ENCODE measurements around the gene ARHGAP20.

Gene ARHGAP20

DNA sequence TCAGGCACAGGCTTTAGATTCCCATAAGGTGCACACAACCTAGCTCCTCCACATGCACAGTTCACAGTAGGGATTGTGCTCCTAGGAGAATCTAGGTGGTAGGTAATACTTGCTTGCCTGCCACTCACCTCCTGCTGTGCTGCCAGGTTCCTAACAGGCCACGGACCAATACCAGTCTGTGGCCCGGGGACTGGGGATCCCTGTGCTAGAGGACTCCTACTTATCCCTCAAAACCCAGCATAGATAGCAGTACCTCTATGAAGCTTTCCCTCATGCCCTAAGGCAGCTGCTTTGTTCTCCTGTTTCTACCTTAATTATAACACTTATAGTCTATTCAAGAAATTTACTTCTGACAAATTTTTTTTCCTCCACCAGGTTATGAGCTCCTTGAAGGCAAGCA is 36.7 kb downstream of the ARHGAP20 start:
- no peak for TF ChIP-seq CTCF (IDR thresholded peaks at IDR 0.05; ENCODE audit: low read depth, low read length)
- DNase-seq (ENCODE audit: low read depth, low spot score), result no peak
- in situ Hi-C loops (cut with HindIII; ENCODE audit: low sequenced_read_pairs), result no loop called here
- no peak overlapping the region for H3K4me3 ChIP-seq (ENCODE audit: low read depth, low read length)

DNA sequence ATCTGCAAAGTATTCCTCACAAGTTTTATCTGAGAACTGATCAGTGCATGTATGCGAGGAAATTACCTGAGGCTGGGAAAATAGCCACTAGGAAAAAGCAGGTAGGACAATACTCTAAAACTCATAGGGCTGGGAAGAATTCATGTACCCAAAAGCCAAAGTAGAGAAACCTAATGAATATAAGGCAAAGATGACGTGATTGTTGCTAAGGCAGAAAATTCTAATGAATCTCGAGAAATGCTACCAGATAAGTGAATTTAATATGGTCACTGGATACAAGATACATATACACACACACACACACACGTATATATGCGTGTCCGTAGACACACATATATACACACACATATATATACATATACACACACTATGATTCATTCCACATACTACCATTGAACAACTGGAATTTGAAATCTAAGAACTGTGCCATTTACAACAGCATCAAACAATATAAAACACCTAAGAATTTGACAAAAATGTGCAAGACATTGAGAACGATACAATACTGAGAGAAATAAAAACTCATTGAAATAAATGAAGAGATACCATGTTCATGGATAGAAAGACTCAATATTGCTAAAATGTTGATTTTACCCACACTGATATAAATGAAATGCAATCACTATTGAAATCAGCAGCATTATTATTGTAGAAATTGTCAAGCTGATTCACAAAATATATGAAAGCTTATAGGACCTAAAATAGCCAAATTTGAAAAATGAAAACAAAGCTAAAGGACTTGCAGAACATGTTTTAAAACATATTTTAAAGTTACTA is 46.4 kb downstream of the ARHGAP20 start:
- no peak for DNase-seq (ENCODE audit: low read depth, low spot score)
- TF ChIP-seq CTCF (IDR thresholded peaks at IDR 0.05; ENCODE audit: low read depth, low read length), result no peak
- in situ Hi-C loops (cut with HindIII; ENCODE audit: low sequenced_read_pairs), result no loop called here
- H3K4me3 ChIP-seq (ENCODE audit: low read depth, low read length), result no peak overlapping the region

DNA sequence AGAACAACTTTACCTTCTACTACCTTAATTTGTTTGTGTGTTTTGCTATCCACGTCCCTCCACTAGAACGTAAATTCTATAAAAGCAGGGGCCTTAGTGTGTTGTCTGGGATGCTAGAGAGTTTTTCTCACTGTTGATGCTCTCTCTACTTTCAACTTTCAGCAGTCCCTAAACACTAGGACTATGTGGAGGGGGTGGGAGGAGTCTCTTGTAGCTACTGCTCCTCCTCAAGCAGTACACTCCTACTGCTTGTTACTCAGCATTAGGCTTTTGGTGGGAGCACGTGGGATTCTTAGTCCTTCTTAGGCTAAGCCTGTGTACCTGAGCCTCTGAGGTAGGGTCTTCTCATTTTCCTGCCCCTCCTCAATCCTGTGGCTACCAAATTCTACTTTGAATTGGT is 56.3 kb downstream of the ARHGAP20 start:
- H3K4me3 ChIP-seq (ENCODE audit: low read depth, low read length), result no peak overlapping the region
- no peak for DNase-seq (ENCODE audit: low read depth, low spot score)
- in situ Hi-C loops (cut with HindIII; ENCODE audit: low sequenced_read_pairs), result no loop called here
- no peak for TF ChIP-seq CTCF (IDR thresholded peaks at IDR 0.05; ENCODE audit: low read depth, low read length)

- no peak overlapping the region for H3K4me3 ChIP-seq (ENCODE audit: low read depth, low read length)
- no peak for DNase-seq (ENCODE audit: low read depth, low spot score)
- TF ChIP-seq CTCF (IDR thresholded peaks at IDR 0.05; ENCODE audit: low read depth, low read length), result no peak
- in situ Hi-C loops (cut with HindIII; ENCODE audit: low sequenced_read_pairs), result no loop called here
Observed at GRCh38 chr11:110654456-110654855, 57.8 kb downstream of the ARHGAP20 start.

- no peak for TF ChIP-seq CTCF (IDR thresholded peaks at IDR 0.05; ENCODE audit: low read depth, low read length)
- H3K4me3 ChIP-seq (ENCODE audit: low read depth, low read length), result no peak overlapping the region
- in situ Hi-C loops (cut with HindIII; ENCODE audit: low sequenced_read_pairs), result no loop called here
- no peak for DNase-seq (ENCODE audit: low read depth, low spot score)
Observed at GRCh38 chr11:110645253-110645652, 67.0 kb downstream of the ARHGAP20 start.

DNA sequence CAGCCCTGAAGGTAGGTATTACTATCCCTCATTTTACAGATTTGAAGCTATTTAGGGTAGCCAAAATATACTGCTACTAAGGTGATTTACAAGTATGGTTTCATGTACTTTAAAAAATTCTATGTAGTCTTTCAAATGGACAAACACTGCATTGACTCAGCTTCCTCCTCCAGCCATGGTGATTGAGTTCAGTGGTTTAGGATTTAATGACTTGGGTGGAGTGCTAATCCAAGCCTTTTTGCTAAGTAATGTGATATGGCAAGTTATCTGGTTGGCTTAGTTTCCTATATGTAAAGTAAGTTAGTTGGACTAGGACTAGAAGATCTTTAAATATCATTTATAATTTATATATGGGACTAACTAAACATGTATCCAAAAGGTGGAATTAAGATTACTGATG is 77.9 kb downstream of the ARHGAP20 start:
- no peak for DNase-seq (ENCODE audit: low read depth, low spot score)
- in situ Hi-C loops (cut with HindIII; ENCODE audit: low sequenced_read_pairs), result no loop called here
- no peak overlapping the region for H3K4me3 ChIP-seq (ENCODE audit: low read depth, low read length)
- TF ChIP-seq CTCF (IDR thresholded peaks at IDR 0.05; ENCODE audit: low read depth, low read length), result no peak

All from astrocyte of the spinal cord (primary cell).